HEK293 (cell line): ENCODE measurements around the gene FAM117B.

Experiments used
- KLF10 ChIP-seq: fragments of 450-650 bp; IDR thresholded peaks from 2 replicates; pipeline ENCODE4 v1.5.1; 2018; ENCODE audit warnings: missing biosample characterization, mild to moderate bottlenecking, missing genetic modification characterization
- KLF8 ChIP-seq: fragments of 450-650 bp; formaldehyde crosslinking; IDR thresholded peaks from 2 replicates; pipeline ENCODE4 v1.5.1; 2016; ENCODE audit warnings: missing biosample characterization, missing genetic modification characterization
- PATZ1 ChIP-seq: fragments of 450-650 bp; formaldehyde crosslinking; IDR thresholded peaks from 2 replicates; pipeline ENCODE4 v1.5.1; 2016; ENCODE audit warnings: missing biosample characterization, missing genetic modification characterization
- SP2 ChIP-seq: fragments of 450-650 bp; formaldehyde crosslinking; IDR thresholded peaks from 2 replicates; pipeline ENCODE4 v1.5.1; 2016; ENCODE audit warnings: missing biosample characterization, missing genetic modification characterization
- SP3 ChIP-seq: fragments of 450-650 bp; formaldehyde crosslinking; IDR thresholded peaks from 2 replicates; pipeline ENCODE4 v1.5.1; 2016; ENCODE audit warnings: missing biosample characterization, missing genetic modification characterization
- YY2 ChIP-seq: fragments of 450-650 bp; formaldehyde crosslinking; IDR thresholded peaks from 2 replicates; pipeline ENCODE4 v1.5.1; 2016; ENCODE audit warnings: missing biosample characterization, missing genetic modification characterization
- ZBTB11 ChIP-seq: fragments of 450-650 bp; formaldehyde crosslinking; conservative IDR thresholded peaks from 2 replicates; pipeline ENCODE4 v1.5.1; 2016; ENCODE audit warnings: low read depth, missing biosample characterization, missing genetic modification characterization
- ZBTB48 ChIP-seq: fragments of 450-650 bp; formaldehyde crosslinking; IDR thresholded peaks from 2 replicates; pipeline ENCODE4 v1.5.1; 2016; ENCODE audit warnings: missing biosample characterization, missing genetic modification characterization
- ZFP37 ChIP-seq: fragments of 450-650 bp; formaldehyde crosslinking; IDR thresholded peaks from 2 replicates; pipeline ENCODE4 v1.5.1; 2016; ENCODE audit warnings: missing biosample characterization, missing genetic modification characterization
- ZNF114 ChIP-seq: fragments of 450-650 bp; formaldehyde crosslinking; IDR thresholded peaks from 2 replicates; pipeline ENCODE4 v1.5.0; 2017; ENCODE audit warnings: missing biosample characterization, missing genetic modification characterization
- ZNF18 ChIP-seq: fragments of 450-650 bp; formaldehyde crosslinking; IDR thresholded peaks from 2 replicates; pipeline ENCODE4 v1.5.1; 2016; ENCODE audit warnings: missing biosample characterization, missing genetic modification characterization
- ZNF394 ChIP-seq: fragments of 450-650 bp; formaldehyde crosslinking; IDR thresholded peaks from 2 replicates; pipeline ENCODE4 v1.5.1; 2016; ENCODE audit warnings: missing biosample characterization, missing genetic modification characterization, mild to moderate bottlenecking, moderate library complexity, borderline replicate concordance
- ZNF398 ChIP-seq: fragments of 450-650 bp; formaldehyde crosslinking; IDR thresholded peaks from 2 replicates; pipeline ENCODE4 v1.5.1; 2017; ENCODE audit warnings: missing biosample characterization, missing genetic modification characterization
- ZNF423 ChIP-seq: fragments of 450-650 bp; formaldehyde crosslinking; IDR thresholded peaks from 2 replicates; pipeline ENCODE4 v1.5.1; 2016; ENCODE audit warnings: missing biosample characterization, missing genetic modification characterization
- ZNF580 ChIP-seq: fragments of 450-650 bp; formaldehyde crosslinking; IDR thresholded peaks from 2 replicates; pipeline ENCODE4 v1.5.1; 2016; ENCODE audit warnings: missing biosample characterization, missing genetic modification characterization
- ZNF600 ChIP-seq: fragments of 450-650 bp; formaldehyde crosslinking; IDR thresholded peaks from 2 replicates; pipeline ENCODE4 v1.5.1; 2016; ENCODE audit warnings: missing biosample characterization, missing genetic modification characterization
- ZNF639 ChIP-seq: fragments of 450-650 bp; formaldehyde crosslinking; IDR thresholded peaks from 2 replicates; pipeline ENCODE4 v1.5.1; 2016; ENCODE audit warnings: missing biosample characterization, missing genetic modification characterization
- ZNF660 ChIP-seq: fragments of 450-650 bp; IDR thresholded peaks from 2 replicates; pipeline ENCODE4 v1.5.1; 2018; ENCODE audit warnings: missing biosample characterization, mild to moderate bottlenecking, missing genetic modification characterization
- ZNF704 ChIP-seq: fragments of 450-650 bp; formaldehyde crosslinking; IDR thresholded peaks from 2 replicates; pipeline ENCODE4 v1.5.1; 2016; ENCODE audit warnings: missing biosample characterization, missing genetic modification characterization

FAM117B gene

GRCh38 chr2:202634556-202635427, at the start of gene FAM117B (continued):
- TF ChIP-seq ZNF580: no peak
- TF ChIP-seq ZNF639: 0 out of 2 replicates have a peak, but pooled peaks have one; percentile 16
- TF ChIP-seq YY2 (tag by site-specific recombination): 0 out of 2 replicates have a peak, but pooled peaks have one; percentile 16
- peak; percentile 73; the same call in 1 of the 2 replicates for TF ChIP-seq ZBTB48 (tag by site-specific recombination)
- peak; percentile 82 for TF ChIP-seq ZNF704
- TF ChIP-seq SP3 (tag by site-specific recombination): peak; percentile 55
- TF ChIP-seq ZNF18 (tag by site-specific recombination): 0 out of 2 replicates have a peak, but pooled peaks have one; percentile 42
- peak; percentile 81 for TF ChIP-seq ZNF398 (tag by site-specific recombination)
- peak; percentile 95 for TF ChIP-seq SP2 (tag by site-specific recombination)
- TF ChIP-seq ZNF660 (tag by site-specific recombination): peak; percentile 17; the same call in 1 of the 2 replicates
- TF ChIP-seq ZFP37 (tag by site-specific recombination): peak; percentile 34; the same call in 1 of the 2 replicates
- peak; percentile 94 for TF ChIP-seq PATZ1 (tag by site-specific recombination)
- peak; percentile 72 for TF ChIP-seq ZNF600 (tag by site-specific recombination)
- TF ChIP-seq ZNF423: peak; percentile 84
- peak; percentile 67 for TF ChIP-seq KLF10 (tag by site-specific recombination)
- peak; percentile 33; the same call in 1 of the 2 replicates for TF ChIP-seq ZNF394 (tag by site-specific recombination)
- no peak for TF ChIP-seq ZNF114
- peak; percentile 29; the same call in 1 of the 2 replicates for TF ChIP-seq KLF8 (tag by site-specific recombination)
- TF ChIP-seq ZBTB11 (tag by site-specific recombination): no peak; the same call in 1 of the 2 replicates
